Upper lobe of left lung (tissue), 6 donors: ENCODE measurements around the gene SEL1L3. TPM values are rescaled to one million over a fixed set of nuclear protein-coding genes. Genes with fewer than 3 reads are reported as not detected.

Experiments
- ATAC-seq, 2 donors: fragments of 200-7000 bp; cut with Tn5 transposase; one replicate each; pipeline ENCODE4 v1.9.1; 2022; ENCODE audit warnings: mild to moderate bottlenecking in 2 of 2, moderate library complexity in 2 of 2; ENCODE audit not compliant: low FRiP score in 2 of 2
- DNase-seq, 2 donors: peaks; one replicate each; pipeline ENCODE4 v3.0.0-alpha.2; 2019 to 2020
- H3K27ac ChIP-seq, 4 donors: fragments of 200-600 bp; sonication (generic); one replicate each; pipeline ENCODE4 v1.5.1; 2016 to 2019
- H3K27me3 ChIP-seq, 4 donors: fragments of 200-600 bp; sonication (generic); one replicate each; pipeline ENCODE4 v1.5.1; 2017 to 2019
- H3K36me3 ChIP-seq, 4 donors: fragments of 200-600 bp; sonication (generic); one replicate each; pipeline ENCODE4 v1.5.1; 2016 to 2019
- H3K4me1 ChIP-seq, 4 donors: fragments of 200-600 bp; sonication (generic); one replicate each; pipeline ENCODE4 v1.5.1; 2018 to 2019
- H3K4me3 ChIP-seq, 4 donors: fragments of 200-600 bp; sonication (generic); one replicate each; pipeline ENCODE4 v1.5.1; 2017 to 2019; ENCODE audit warnings: mild to moderate bottlenecking in 2 of 4, moderate library complexity in 1 of 4
- H3K9me3 ChIP-seq, 4 donors: fragments of 200-600 bp; sonication (generic); one replicate each; pipeline ENCODE4 v1.5.1; 2018 to 2019
- EP300 ChIP-seq, 4 donors: sonication (generic); formaldehyde crosslinking; IDR thresholded peaks; one replicate each; pipeline ENCODE4 v1.5.1; 2017; ENCODE audit warnings: antibody characterized with exemption in 4 of 4, control low read depth in 2 of 4
- POLR2A ChIP-seq, 4 donors: fragments of 450-650 bp; IDR thresholded peaks; one replicate each; pipeline ENCODE4 v1.5.1; 2016 to 2017; ENCODE audit warnings: antibody characterized with exemption in 4 of 4, mild to moderate bottlenecking in 2 of 4
- POLR2AphosphoS5 ChIP-seq, 2 donors: sonication (generic); formaldehyde crosslinking; IDR thresholded peaks; one replicate each; pipeline ENCODE4 v1.5.1; 2017; ENCODE audit warnings: antibody characterized with exemption in 2 of 2
- WGBS, 2 donors: methylation state at CpG; one replicate each; pipeline ENCODE4 v1.1.5; 2017 to 2018; 5-methylcytosine and 5-hydroxymethylcytosine counted together
- total RNA-seq, 6 donors: library from RNA; depleted of rRNA in 4 of 6; stranded (reverse); fragments of >200 nt in 4 of 6; gene quantifications; one replicate each; pipeline versions ENCODE4 v1.1.0 to v1.2.1, GENCODE V29; 2016 to 2021
- TF ChIP-seq, protein P1 (sequence below), 6 experiments: fragments of 450-650 bp in 4 of 6; fragments of 200-600 bp in 2 of 6; sonication (generic) in 2 of 6; IDR thresholded peaks; one replicate each; pipeline ENCODE4 v1.5.1; 2016 to 2019; ENCODE audit warnings: antibody characterized with exemption in 6 of 6
- donor health status: DM: no; HTN: no; CAD: no; lungs with moderate emphysema.
- donor health status: DM: no; HTN: yes; CAD: no; lungs with severe emphysema.

SEL1L3 gene
- total RNA-seq, 6 donors from 2014 or later, result 41.7 to 197 (median 64.7) TPM

DNA sequence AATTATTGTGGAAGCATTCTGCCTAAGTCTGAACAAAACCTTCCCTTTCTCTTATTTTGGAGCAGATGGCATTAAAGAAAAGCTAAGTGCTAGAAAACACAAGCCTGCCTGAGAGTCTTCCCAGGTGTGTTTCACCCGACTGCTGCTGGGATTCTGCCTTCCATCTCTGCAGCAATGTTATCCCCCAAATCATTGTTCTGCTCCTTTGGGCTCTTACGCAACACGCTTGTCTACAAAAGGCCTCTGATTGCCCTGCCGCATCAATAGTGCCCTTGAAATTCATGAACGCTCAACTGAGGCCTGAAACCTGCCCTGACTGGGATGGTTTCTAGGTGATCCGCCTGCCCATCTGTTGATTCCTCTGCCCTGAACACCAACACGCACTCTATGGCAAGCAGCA is 80.3 kb downstream of the SEL1L3 start:
- TF ChIP-seq, protein P1, sequence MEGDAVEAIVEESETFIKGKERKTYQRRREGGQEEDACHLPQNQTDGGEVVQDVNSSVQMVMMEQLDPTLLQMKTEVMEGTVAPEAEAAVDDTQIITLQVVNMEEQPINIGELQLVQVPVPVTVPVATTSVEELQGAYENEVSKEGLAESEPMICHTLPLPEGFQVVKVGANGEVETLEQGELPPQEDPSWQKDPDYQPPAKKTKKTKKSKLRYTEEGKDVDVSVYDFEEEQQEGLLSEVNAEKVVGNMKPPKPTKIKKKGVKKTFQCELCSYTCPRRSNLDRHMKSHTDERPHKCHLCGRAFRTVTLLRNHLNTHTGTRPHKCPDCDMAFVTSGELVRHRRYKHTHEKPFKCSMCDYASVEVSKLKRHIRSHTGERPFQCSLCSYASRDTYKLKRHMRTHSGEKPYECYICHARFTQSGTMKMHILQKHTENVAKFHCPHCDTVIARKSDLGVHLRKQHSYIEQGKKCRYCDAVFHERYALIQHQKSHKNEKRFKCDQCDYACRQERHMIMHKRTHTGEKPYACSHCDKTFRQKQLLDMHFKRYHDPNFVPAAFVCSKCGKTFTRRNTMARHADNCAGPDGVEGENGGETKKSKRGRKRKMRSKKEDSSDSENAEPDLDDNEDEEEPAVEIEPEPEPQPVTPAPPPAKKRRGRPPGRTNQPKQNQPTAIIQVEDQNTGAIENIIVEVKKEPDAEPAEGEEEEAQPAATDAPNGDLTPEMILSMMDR (IDR thresholded peaks at IDR 0.05), result no peak
- no peak for TF ChIP-seq POLR2AphosphoS5 (IDR thresholded peaks at IDR 0.05)
- no peak for TF ChIP-seq EP300 (IDR thresholded peaks at IDR 0.05)
- no peak for TF ChIP-seq POLR2A (IDR thresholded peaks at IDR 0.05)
- no peaks in the 10 kb centered on the region for H3K9me3 ChIP-seq
- ATAC-seq (no peak), DNase-seq (no peak)
- H3K27ac ChIP-seq, result no peak overlapping the region
- no peak overlapping the region for H3K4me3 ChIP-seq
- peaks cover 0 to 90% (median 32%) of the 10 kb centered on the region in 4 donors for H3K36me3 ChIP-seq
- no peaks in the 10 kb centered on the region for H3K4me1 ChIP-seq
- no peaks in the 10 kb centered on the region for H3K27me3 ChIP-seq
- 84 to 92% methylated on average over 7 of the region's 7 CpGs for WGBS, 2 donors

DNA sequence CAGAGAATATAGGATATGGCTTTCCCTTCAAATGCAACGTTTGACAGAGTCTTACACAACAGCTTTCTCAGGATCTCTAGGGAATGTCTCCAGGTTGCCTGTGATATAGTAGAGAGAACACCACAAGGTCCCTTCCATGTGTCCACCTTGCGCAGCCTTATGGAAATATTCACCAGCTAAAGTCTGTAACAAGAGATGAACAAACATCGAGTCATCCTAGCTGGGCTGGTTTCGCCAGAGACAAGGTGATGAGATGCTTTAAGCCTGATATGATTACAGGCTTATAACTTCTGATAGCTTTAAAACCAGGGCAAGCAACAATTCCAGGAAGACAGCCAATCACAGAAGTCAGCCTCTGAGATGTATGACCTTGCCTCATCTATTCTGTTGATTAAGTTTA is 83.8 kb downstream of the SEL1L3 start:
- TF ChIP-seq EP300 (IDR thresholded peaks at IDR 0.05) (no peak), POLR2AphosphoS5 (IDR thresholded peaks at IDR 0.05) (no peak), POLR2A (IDR thresholded peaks at IDR 0.05) (no peak)
- TF ChIP-seq, protein P1 (IDR thresholded peaks at IDR 0.05), result no peak
- Histone ChIP-seq H3K9me3 (no peaks in the 10 kb centered on the region), H3K36me3 (peaks cover 0 to 80% (median 32%) of the 10 kb centered on the region in 4 donors), H3K4me1 (no peaks in the 10 kb centered on the region), H3K4me3 (no peak overlapping the region), H3K27me3 (no peaks in the 10 kb centered on the region), H3K27ac (no peak overlapping the region)
- WGBS, 2 donors, result 89 to 91% methylated on average over 4 of the region's 4 CpGs
- ATAC-seq (no peak), DNase-seq (no peak)

DNA sequence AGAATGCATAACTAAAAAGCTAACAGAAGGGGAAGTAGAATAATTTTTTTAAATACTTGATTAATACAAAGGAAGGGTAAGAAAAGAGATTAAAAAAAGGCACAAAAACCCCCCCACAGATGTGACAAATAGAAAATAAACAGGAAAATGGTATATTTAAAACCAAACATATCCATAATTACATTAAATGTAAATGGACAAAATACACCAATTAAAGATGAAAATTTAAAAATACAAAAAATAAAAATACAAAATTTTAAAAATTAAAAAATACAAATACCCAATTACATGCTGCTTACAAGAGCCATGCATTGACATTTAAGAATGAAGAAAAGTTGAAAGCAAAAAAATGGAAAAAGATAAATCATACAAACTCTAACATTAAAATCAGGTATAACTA is 86.0 kb downstream of the SEL1L3 start:
- Histone ChIP-seq H3K4me3 (no peak overlapping the region), H3K36me3 (peaks cover 0 to 58% (median 27%) of the 10 kb centered on the region in 4 donors), H3K4me1 (no peaks in the 10 kb centered on the region), H3K27me3 (no peaks in the 10 kb centered on the region), H3K9me3 (no peaks in the 10 kb centered on the region), H3K27ac (no peak overlapping the region)
- ATAC-seq (no peak), DNase-seq (no peak)
- no peak for TF ChIP-seq POLR2AphosphoS5 (IDR thresholded peaks at IDR 0.05)
- TF ChIP-seq POLR2A (IDR thresholded peaks at IDR 0.05), result no peak
- no peak for TF ChIP-seq EP300 (IDR thresholded peaks at IDR 0.05)
- TF ChIP-seq, protein P1 (IDR thresholded peaks at IDR 0.05), result no peak

DNA sequence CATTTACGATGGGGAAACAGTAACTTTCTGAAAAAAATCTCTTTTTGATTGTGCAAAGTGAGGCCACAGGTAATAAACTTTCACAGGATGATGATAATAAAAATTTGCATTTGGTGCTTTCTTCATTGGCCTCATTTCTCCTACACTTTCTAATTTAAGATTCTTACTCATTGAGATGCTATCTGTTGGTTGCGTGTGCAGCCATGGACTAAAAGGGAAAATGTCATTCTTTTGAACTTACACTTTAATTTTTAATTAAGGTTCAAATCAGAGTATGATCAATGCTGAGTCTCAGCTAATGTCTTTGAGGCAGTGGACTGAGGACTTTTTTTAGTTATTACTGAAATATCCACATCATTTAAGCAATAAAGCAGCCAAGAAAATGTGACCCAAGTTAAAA is 87.6 kb downstream of the SEL1L3 start:
- H3K4me1 ChIP-seq, result peaks cover 0 to 8% (median 3%) of the 10 kb centered on the region in 4 donors
- H3K36me3 ChIP-seq, result peaks cover 0 to 43% (median 17%) of the 10 kb centered on the region in 4 donors
- no peak overlapping the region for H3K4me3 ChIP-seq
- H3K27me3 ChIP-seq, result no peaks in the 10 kb centered on the region
- H3K9me3 ChIP-seq, result no peaks in the 10 kb centered on the region
- no peak for ATAC-seq
- no peak for TF ChIP-seq POLR2A (IDR thresholded peaks at IDR 0.05)
- TF ChIP-seq EP300 (IDR thresholded peaks at IDR 0.05), result no peak
- TF ChIP-seq, protein P1 (IDR thresholded peaks at IDR 0.05), result no peak
- TF ChIP-seq POLR2AphosphoS5 (IDR thresholded peaks at IDR 0.05), result no peak
- no peak overlapping the region for H3K27ac ChIP-seq
- no peak for DNase-seq
- 91 to 93% methylated on average over 2 of the region's 2 CpGs for WGBS, 2 donors

DNA sequence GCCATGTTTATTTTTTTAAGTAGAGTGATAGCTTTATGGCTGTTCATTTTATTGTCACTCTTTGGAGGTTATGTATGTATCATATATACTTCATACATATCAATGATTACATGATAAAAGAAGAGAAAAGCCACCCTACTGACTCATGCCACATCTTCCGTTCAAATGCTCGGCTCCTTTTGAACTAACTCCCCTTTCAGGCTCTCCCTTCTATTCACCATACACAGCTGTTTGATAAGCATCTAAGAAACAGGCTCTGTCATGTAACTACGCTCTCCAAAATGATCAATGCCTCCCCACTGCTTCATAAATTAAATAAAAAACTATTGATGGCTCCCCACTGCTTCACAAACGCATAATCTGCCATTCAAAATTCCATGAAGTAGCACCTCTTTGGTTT is 89.4 kb downstream of the SEL1L3 start:
- no peaks in the 10 kb centered on the region for H3K27me3 ChIP-seq
- 96 to 97% methylated on average over 4 of the region's 4 CpGs for WGBS, 2 donors
- DNase-seq (no peak), ATAC-seq (no peak)
- TF ChIP-seq POLR2AphosphoS5 (IDR thresholded peaks at IDR 0.05) (no peak), EP300 (IDR thresholded peaks at IDR 0.05) (no peak), POLR2A (IDR thresholded peaks at IDR 0.05) (no peak)
- TF ChIP-seq, protein P1 (IDR thresholded peaks at IDR 0.05), result no peak
- no peaks in the 10 kb centered on the region for H3K9me3 ChIP-seq
- H3K4me1 ChIP-seq, result peaks cover 0 to 8% (median 3%) of the 10 kb centered on the region in 4 donors
- H3K4me3 ChIP-seq, result no peak overlapping the region
- H3K36me3 ChIP-seq, result peaks cover 0 to 27% (median 6%) of the 10 kb centered on the region in 4 donors
- H3K27ac ChIP-seq, result no peak overlapping the region
